ENCODE measurements around the gene SLC4A5. TPM values are rescaled to one million over a fixed set of nuclear protein-coding genes. Genes with fewer than 3 reads are reported as not detected.

Gene SLC4A5
- total and polyA plus RNA-seq, 4 donors, result 0.85 to 9.6 (median 3.9) TPM

DNA sequence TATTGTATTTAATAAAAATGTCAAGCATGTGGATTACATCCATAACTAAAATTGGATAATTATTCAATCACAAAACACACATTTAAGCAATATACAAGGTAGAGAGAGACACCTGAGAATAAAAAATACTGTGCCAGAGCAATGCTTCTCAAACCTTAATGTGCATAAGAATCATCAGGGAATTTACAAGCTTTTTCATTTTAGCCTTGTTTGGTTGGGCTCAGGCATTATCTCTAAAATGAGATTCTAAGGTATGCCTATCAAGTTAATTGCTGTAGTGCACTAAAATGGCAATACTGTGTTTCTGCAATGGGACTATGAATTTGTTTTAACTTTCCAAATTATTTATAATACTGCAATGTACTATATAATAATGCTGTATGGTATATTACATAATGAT, 165.5 kb downstream of the SLC4A5 start:
- H3K27me3 ChIP-seq (ENCODE audit: control insufficient read depth in 3 of 3, insufficient read depth in 3 of 3, low read length in 2 of 3), result no peaks in the 10 kb centered on the region
- H3K9me3 ChIP-seq (ENCODE audit: control insufficient read depth in 4 of 4, insufficient read depth in 3 of 4, low read length in 3 of 4), result no peaks in the 10 kb centered on the region
- peaks cover 0 to 5% (median 2%) of the 10 kb centered on the region in 4 donors for H3K36me3 ChIP-seq (ENCODE audit: control insufficient read depth in 4 of 4, insufficient read depth in 4 of 4, low read length in 4 of 4)
- peaks cover 0 to 8% (median 7%) of the 10 kb centered on the region in 5 donors for H3K4me1 ChIP-seq (ENCODE audit: control insufficient read depth in 5 of 5, insufficient read depth in 5 of 5, low read length in 5 of 5)
- ATAC-seq (ENCODE audit: insufficient read depth, low FRiP score) (no peak), DNase-seq (peak in 1 of 3 donors; percentile 13)
- peak overlapping the region in 1 of 2 donors; percentile 92 for H3K27ac ChIP-seq (ENCODE audit: low read depth in 1 of 2, low read length in 1 of 2)
- peak overlapping the region; percentile 66 to 83 for H3K9ac ChIP-seq (ENCODE audit: insufficient read depth in 1 of 2, low read length in 2 of 2)
- TF ChIP-seq, protein P1, sequence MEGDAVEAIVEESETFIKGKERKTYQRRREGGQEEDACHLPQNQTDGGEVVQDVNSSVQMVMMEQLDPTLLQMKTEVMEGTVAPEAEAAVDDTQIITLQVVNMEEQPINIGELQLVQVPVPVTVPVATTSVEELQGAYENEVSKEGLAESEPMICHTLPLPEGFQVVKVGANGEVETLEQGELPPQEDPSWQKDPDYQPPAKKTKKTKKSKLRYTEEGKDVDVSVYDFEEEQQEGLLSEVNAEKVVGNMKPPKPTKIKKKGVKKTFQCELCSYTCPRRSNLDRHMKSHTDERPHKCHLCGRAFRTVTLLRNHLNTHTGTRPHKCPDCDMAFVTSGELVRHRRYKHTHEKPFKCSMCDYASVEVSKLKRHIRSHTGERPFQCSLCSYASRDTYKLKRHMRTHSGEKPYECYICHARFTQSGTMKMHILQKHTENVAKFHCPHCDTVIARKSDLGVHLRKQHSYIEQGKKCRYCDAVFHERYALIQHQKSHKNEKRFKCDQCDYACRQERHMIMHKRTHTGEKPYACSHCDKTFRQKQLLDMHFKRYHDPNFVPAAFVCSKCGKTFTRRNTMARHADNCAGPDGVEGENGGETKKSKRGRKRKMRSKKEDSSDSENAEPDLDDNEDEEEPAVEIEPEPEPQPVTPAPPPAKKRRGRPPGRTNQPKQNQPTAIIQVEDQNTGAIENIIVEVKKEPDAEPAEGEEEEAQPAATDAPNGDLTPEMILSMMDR (IDR thresholded peaks at IDR 0.05; ENCODE audit: control extremely low read depth, extremely low read depth), result no peak
- peak overlapping the region; percentile 73 for H3K4me3 ChIP-seq

DNA sequence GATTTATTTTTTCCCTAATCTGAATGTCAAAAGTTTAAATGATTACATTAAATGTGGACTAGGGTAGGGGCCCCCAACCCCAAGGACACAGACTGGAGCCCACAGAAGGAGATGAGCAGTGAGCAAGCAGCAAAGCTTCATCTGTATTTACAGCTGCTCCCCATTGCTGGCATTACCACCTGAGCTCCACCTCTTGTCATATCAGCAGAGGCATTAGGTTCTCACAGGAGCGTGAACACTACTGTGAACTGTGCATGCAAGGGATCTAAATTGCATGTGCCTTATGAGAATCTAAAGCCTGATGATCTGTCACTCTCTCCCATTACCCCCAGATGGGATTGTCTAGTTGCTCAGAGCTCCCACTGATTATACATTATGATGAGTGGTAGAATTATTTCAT, 168.3 kb downstream of the SLC4A5 start:
- H3K9ac ChIP-seq (ENCODE audit: insufficient read depth in 1 of 2, low read length in 2 of 2), result no peak overlapping the region
- no peak overlapping the region for H3K27ac ChIP-seq (ENCODE audit: low read depth in 1 of 2, low read length in 1 of 2)
- no peaks in the 10 kb centered on the region for H3K27me3 ChIP-seq (ENCODE audit: control insufficient read depth in 3 of 3, insufficient read depth in 3 of 3, low read length in 2 of 3)
- no peak overlapping the region for H3K4me3 ChIP-seq
- peaks cover 0 to 8% (median 7%) of the 10 kb centered on the region in 5 donors for H3K4me1 ChIP-seq (ENCODE audit: control insufficient read depth in 5 of 5, insufficient read depth in 5 of 5, low read length in 5 of 5)
- DNase-seq (no peak), ATAC-seq (ENCODE audit: insufficient read depth, low FRiP score) (no peak)
- 100% methylated on average over 1 of the region's 1 CpG for WGBS, 2 donors
- H3K36me3 ChIP-seq (ENCODE audit: control insufficient read depth in 4 of 4, insufficient read depth in 4 of 4, low read length in 4 of 4), result peaks cover 5 to 15% (median 7%) of the 10 kb centered on the region in 4 donors
- no peaks in the 10 kb centered on the region for H3K9me3 ChIP-seq (ENCODE audit: control insufficient read depth in 4 of 4, insufficient read depth in 3 of 4, low read length in 3 of 4)
- TF ChIP-seq, protein P1 (IDR thresholded peaks at IDR 0.05; ENCODE audit: control extremely low read depth, extremely low read depth), result no peak

DNA sequence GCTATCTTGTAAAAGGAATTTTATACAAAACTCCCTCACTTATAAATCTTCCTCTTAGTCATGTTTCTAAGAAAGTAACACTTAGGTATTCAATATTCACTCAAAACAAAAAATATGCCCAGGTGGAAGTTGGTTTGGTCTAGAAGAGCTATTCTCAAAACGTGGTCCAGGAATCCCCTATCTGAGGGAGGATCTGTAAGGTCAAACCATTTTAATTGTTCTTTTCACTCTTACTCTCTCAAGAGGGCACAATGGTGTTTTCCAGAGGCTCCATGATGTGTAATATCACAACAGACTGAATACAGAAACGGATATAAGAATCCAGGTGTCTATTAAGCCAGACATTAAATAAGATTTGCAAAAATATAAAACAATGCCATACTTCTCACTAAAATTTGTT, 174.5 kb downstream of the SLC4A5 start:
- no peaks in the 10 kb centered on the region for H3K4me1 ChIP-seq (ENCODE audit: control insufficient read depth in 5 of 5, insufficient read depth in 5 of 5, low read length in 5 of 5)
- DNase-seq, result no peak
- no peak for ATAC-seq (ENCODE audit: insufficient read depth, low FRiP score)
- WGBS, 2 donors, result 74 to 80% methylated on average over 2 of the region's 2 CpGs
- peaks cover 26 to 45% (median 35%) of the 10 kb centered on the region in 4 donors for H3K36me3 ChIP-seq (ENCODE audit: control insufficient read depth in 4 of 4, insufficient read depth in 4 of 4, low read length in 4 of 4)
- H3K27me3 ChIP-seq (ENCODE audit: control insufficient read depth in 3 of 3, insufficient read depth in 3 of 3, low read length in 2 of 3), result no peaks in the 10 kb centered on the region
- no peak overlapping the region for H3K27ac ChIP-seq (ENCODE audit: low read depth in 1 of 2, low read length in 1 of 2)
- no peak overlapping the region for H3K4me3 ChIP-seq
- TF ChIP-seq, protein P1 (IDR thresholded peaks at IDR 0.05; ENCODE audit: control extremely low read depth, extremely low read depth), result no peak
- H3K9me3 ChIP-seq (ENCODE audit: control insufficient read depth in 4 of 4, insufficient read depth in 3 of 4, low read length in 3 of 4), result no peaks in the 10 kb centered on the region
- H3K9ac ChIP-seq (ENCODE audit: insufficient read depth in 1 of 2, low read length in 2 of 2), result no peak overlapping the region

Small RNA genes lying within 50 kb of the gene (small RNA-seq; reads per million reads assigned to genes)
- not detected for gene RNU6-542P (ENCODE audit: low replicate concordance)
- not detected for gene TAF13P2 (ENCODE audit: low replicate concordance)

Other genes starting within 250 kb of the SLC4A5 start
- gene BOLA3, start 195.5 kb downstream of the SLC4A5 start, total RNA-seq, result 10 to 100 TPM; 12.0 to 36.4 TPM
- 10 to 100 TPM; 43.0 to 64.5 TPM for gene BOLA3, start 195.5 kb downstream of the SLC4A5 start, polyA plus RNA-seq
- 100 to 1,000 TPM in 1 of 2 donors, 10 to 100 TPM in 1; 88.4 to 117 TPM for gene MOB1A, start 164.5 kb downstream of the SLC4A5 start, total RNA-seq
- 10 to 100 TPM; 33.4 to 73.8 TPM for gene MOB1A, start 164.5 kb downstream of the SLC4A5 start, polyA plus RNA-seq
- gene MTHFD2, start 144.8 kb downstream of the SLC4A5 start, total RNA-seq, result 10 to 100 TPM; 20.9 to 84.1 TPM
- gene MTHFD2, start 144.8 kb downstream of the SLC4A5 start, polyA plus RNA-seq, result 10 to 100 TPM; 32.3 to 88.1 TPM
- 100 to 1,000 TPM in 1 of 2 donors, 10 to 100 TPM in 1; 98.4 to 142 TPM for gene DCTN1, start 36.9 kb upstream of the SLC4A5 start, total RNA-seq
- 100 to 1,000 TPM in 1 of 2 donors, 10 to 100 TPM in 1; 69.9 to 110 TPM for gene DCTN1, start 36.9 kb upstream of the SLC4A5 start, polyA plus RNA-seq
- gene C2orf81, start 78.2 kb upstream of the SLC4A5 start, total RNA-seq, result 10 to 100 TPM in 1 of 2 donors, 1 to 10 TPM in 1; 3.4 to 16.9 TPM
- 1 to 10 TPM; 7.3 TPM for gene C2orf81, start 78.2 kb upstream of the SLC4A5 start, polyA plus RNA-seq
- 10 to 100 TPM; 36.1 to 42.3 TPM for gene WDR54, start 78.3 kb upstream of the SLC4A5 start, total RNA-seq
- gene WDR54, start 78.3 kb upstream of the SLC4A5 start, polyA plus RNA-seq, result 10 to 100 TPM; 15.4 to 27.9 TPM
- 10 to 100 TPM; 37.5 to 46.0 TPM for gene RTKN, start 98.5 kb upstream of the SLC4A5 start, total RNA-seq
- 10 to 100 TPM; 21.9 to 23.7 TPM for gene RTKN, start 98.5 kb upstream of the SLC4A5 start, polyA plus RNA-seq
- gene INO80B, start 111.7 kb upstream of the SLC4A5 start, total RNA-seq, result 10 to 100 TPM; 22.7 to 40.7 TPM
- 10 to 100 TPM; 33.1 to 72.3 TPM for gene INO80B, start 111.7 kb upstream of the SLC4A5 start, polyA plus RNA-seq
- gene WBP1, start 115.0 kb upstream of the SLC4A5 start, total RNA-seq, result 10 to 100 TPM; 39.5 to 65.0 TPM
- gene WBP1, start 115.0 kb upstream of the SLC4A5 start, polyA plus RNA-seq, result 10 to 100 TPM; 55.9 to 56.7 TPM
- gene MOGS, start 122.0 kb upstream of the SLC4A5 start, total RNA-seq, result 10 to 100 TPM; 37.5 to 72.0 TPM
- gene MOGS, start 122.0 kb upstream of the SLC4A5 start, polyA plus RNA-seq, result 10 to 100 TPM; 35.4 to 53.5 TPM
- gene MRPL53, start 129.3 kb upstream of the SLC4A5 start, total RNA-seq, result 100 to 1,000 TPM in 1 of 2 donors, 10 to 100 TPM in 1; 23.3 to 106 TPM
- gene MRPL53, start 129.3 kb upstream of the SLC4A5 start, polyA plus RNA-seq, result 10 to 100 TPM; 70.6 to 70.9 TPM
- gene CCDC142, start 139.6 kb upstream of the SLC4A5 start, total RNA-seq, result 10 to 100 TPM; 17.8 to 25.5 TPM
- 1 to 10 TPM; 5.5 to 8.2 TPM for gene CCDC142, start 139.6 kb upstream of the SLC4A5 start, polyA plus RNA-seq
- 10 to 100 TPM; 20.9 to 23.7 TPM for gene TTC31, start 139.7 kb upstream of the SLC4A5 start, total RNA-seq
- 10 to 100 TPM; 13.7 to 19.2 TPM for gene TTC31, start 139.7 kb upstream of the SLC4A5 start, polyA plus RNA-seq
- gene LBX2, start 156.2 kb upstream of the SLC4A5 start, total RNA-seq, result 1 to 10 TPM in 1 of 2 donors, under 1 TPM in 1; 0.63 to 1.9 TPM
- 1 to 10 TPM in 1 of 2 donors, under 1 TPM in 1; 0.83 to 1.4 TPM for gene LBX2, start 156.2 kb upstream of the SLC4A5 start, polyA plus RNA-seq
- 10 to 100 TPM; 16.7 to 35.5 TPM for gene PCGF1, start 164.3 kb upstream of the SLC4A5 start, total RNA-seq
- gene PCGF1, start 164.3 kb upstream of the SLC4A5 start, polyA plus RNA-seq, result 10 to 100 TPM; 20.6 to 47.8 TPM
- gene TLX2, start 171.0 kb upstream of the SLC4A5 start, total RNA-seq, result not detected
- under 1 TPM in 1 of 2 donors, not detected in 1; 0.03 TPM for gene TLX2, start 171.0 kb upstream of the SLC4A5 start, polyA plus RNA-seq
- gene DQX1, start 182.8 kb upstream of the SLC4A5 start, total RNA-seq, result under 1 TPM in 1 of 2 donors, not detected in 1; 0.34 TPM
- gene DQX1, start 182.8 kb upstream of the SLC4A5 start, polyA plus RNA-seq, result under 1 TPM; 0.12 to 0.17 TPM
- 100 to 1,000 TPM in 1 of 2 donors, 10 to 100 TPM in 1; 65.6 to 102 TPM for gene AUP1, start 186.3 kb upstream of the SLC4A5 start, total RNA-seq
- gene AUP1, start 186.3 kb upstream of the SLC4A5 start, polyA plus RNA-seq, result 100 to 1,000 TPM; 156 to 185 TPM
- gene HTRA2, start 186.5 kb upstream of the SLC4A5 start, total RNA-seq, result 10 to 100 TPM; 26.6 to 32.4 TPM
- gene HTRA2, start 186.5 kb upstream of the SLC4A5 start, polyA plus RNA-seq, result 10 to 100 TPM; 30.7 to 42.1 TPM
- gene LOXL3, start 210.5 kb upstream of the SLC4A5 start, total RNA-seq, result 10 to 100 TPM in 1 of 2 donors, 1 to 10 TPM in 1; 5.9 to 11.1 TPM
- 1 to 10 TPM; 2.9 to 7.3 TPM for gene LOXL3, start 210.5 kb upstream of the SLC4A5 start, polyA plus RNA-seq
- gene DOK1, start 211.3 kb upstream of the SLC4A5 start, total RNA-seq, result 10 to 100 TPM; 17.7 to 34.5 TPM
- gene DOK1, start 211.3 kb upstream of the SLC4A5 start, polyA plus RNA-seq, result 10 to 100 TPM; 18.6 to 37.3 TPM

All from lung (tissue), 13 donors.